Stimulated activated naive B cell treated with anti-CD40 and anti-IgM and Interleukin-4, amounts not matched to agents 10 μg/mL and 1 μg/mL and 100 μg/mL, for 72 hours (primary cell): ENCODE measurements around the gene SLC51B.

Source experiments
- ATAC-seq, 2 donors: fragments of 150-1000 bp; cut with Tn5 transposase; replicated peaks; 2 replicates each; pipeline ENCODE4 v1.10.0; 2021; ENCODE audit warnings: moderate library complexity in 1 of 2
- DNase-seq: peaks from one replicate; pipeline ENCODE4 v3.0.0; 2021
- H3K27ac Mint-ChIP-seq: one replicate; pipeline ENCODE4 v1.8.0; 2022; ENCODE audit warnings: mild to moderate bottlenecking, mixed read lengths
- H3K27me3 Mint-ChIP-seq, 2 donors: one replicate each; pipeline ENCODE4 v1.8.0; 2022; ENCODE audit warnings: mixed read lengths in 2 of 2
- H3K36me3 Mint-ChIP-seq, 2 donors: one replicate each; pipeline ENCODE4 v1.8.0; 2022; ENCODE audit warnings: mixed read lengths in 2 of 2, mild to moderate bottlenecking in 1 of 2
- H3K4me1 Mint-ChIP-seq, 2 donors: one replicate each; pipeline ENCODE4 v1.8.0; 2022; ENCODE audit warnings: mixed read lengths in 2 of 2, mild to moderate bottlenecking in 1 of 2
- H3K4me3 Mint-ChIP-seq, 2 donors: one replicate each; pipeline ENCODE4 v1.8.0; 2022; ENCODE audit warnings: mild to moderate bottlenecking in 2 of 2, mixed read lengths in 2 of 2, moderate library complexity in 1 of 2
- H3K9me3 Mint-ChIP-seq, 2 donors: one replicate each; pipeline ENCODE4 v1.8.0; 2022; ENCODE audit warnings: mixed read lengths in 2 of 2, mild to moderate bottlenecking in 1 of 2

Gene SLC51B

DNA sequence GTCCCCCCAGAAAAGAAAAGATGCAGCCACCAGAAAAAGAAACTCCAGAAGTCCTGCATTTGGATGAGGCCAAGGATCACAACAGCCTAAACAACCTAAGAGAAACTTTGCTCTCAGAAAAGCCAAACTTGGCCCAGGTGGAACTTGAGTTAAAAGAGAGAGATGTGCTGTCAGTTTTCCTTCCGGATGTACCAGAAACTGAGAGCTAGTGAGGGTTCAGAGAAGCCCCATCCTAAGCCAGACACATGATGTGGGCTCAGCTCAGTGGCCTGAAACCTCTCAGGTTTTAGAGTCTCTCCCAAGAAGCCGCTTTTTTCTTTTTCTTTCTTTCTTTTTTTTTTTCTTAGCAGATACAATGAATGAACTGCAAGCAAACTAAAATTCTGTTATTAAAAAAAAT lies 7.8 kb downstream of the SLC51B start:
- peaks cover 0 to 8% of the 10 kb centered on the region in 2 donors for H3K27me3 Mint-ChIP-seq
- no peak overlapping the region for H3K4me3 Mint-ChIP-seq
- ATAC-seq = no peak
- H3K27ac Mint-ChIP-seq = no peak overlapping the region
- H3K9me3 Mint-ChIP-seq = no peaks in the 10 kb centered on the region
- DNase-seq = no peak
- no peaks in the 10 kb centered on the region for H3K36me3 Mint-ChIP-seq
- H3K4me1 Mint-ChIP-seq = peaks cover 16 to 17% of the 10 kb centered on the region in 2 donors

DNA sequence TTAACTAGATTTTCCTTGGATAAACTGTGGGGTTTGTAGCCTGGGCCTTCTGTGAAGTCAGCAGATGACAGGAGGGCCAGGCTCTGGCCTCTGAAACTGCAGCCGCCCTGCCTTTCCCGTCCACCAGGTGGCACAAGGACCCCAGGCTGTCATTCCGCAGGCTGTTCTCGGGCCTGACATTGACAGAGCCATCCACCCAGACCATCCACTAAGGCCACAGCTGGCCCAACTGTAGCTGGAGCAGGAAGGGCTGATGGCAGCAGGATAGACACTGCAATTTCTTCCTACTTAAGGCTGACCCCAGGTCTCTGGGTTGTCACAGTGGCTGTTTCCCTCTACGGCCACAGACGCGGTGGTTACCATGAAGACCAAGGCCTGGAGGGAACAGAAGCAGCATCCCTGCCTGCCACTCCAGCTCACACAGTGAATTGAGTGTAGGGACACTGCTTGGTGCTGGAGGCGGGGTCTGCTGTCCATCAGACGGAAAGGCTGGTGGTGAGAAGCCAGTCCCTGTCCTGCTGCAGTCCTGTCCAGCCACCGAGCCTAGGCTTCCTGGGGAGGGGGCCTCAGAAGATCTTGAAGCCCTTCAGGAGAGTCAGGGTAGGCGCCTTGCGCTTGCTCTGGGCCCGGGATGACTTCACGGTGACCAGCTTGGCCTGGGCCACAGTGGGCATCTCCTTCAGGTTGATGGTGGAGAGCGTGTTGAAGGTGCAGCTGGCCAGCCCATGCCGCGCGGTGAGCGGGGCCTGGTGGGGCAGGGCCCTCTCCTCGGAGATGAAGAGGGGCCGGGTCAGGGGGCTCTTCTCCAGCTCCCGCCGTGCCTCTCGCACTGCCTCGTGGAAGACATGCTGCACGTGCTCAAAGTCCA lies 9.4 kb downstream of the SLC51B start:
- Mint-ChIP-seq H3K9me3 (no peaks in the 10 kb centered on the region), H3K4me3 (no peak overlapping the region), H3K4me1 (peaks cover 10 to 12% of the 10 kb centered on the region in 2 donors), H3K27me3 (peaks cover 0 to 8% of the 10 kb centered on the region in 2 donors), H3K36me3 (no peaks in the 10 kb centered on the region), H3K27ac (no peak overlapping the region)
- ATAC-seq (peak; percentile 73 to 77), DNase-seq (peak; percentile 49)

DNA sequence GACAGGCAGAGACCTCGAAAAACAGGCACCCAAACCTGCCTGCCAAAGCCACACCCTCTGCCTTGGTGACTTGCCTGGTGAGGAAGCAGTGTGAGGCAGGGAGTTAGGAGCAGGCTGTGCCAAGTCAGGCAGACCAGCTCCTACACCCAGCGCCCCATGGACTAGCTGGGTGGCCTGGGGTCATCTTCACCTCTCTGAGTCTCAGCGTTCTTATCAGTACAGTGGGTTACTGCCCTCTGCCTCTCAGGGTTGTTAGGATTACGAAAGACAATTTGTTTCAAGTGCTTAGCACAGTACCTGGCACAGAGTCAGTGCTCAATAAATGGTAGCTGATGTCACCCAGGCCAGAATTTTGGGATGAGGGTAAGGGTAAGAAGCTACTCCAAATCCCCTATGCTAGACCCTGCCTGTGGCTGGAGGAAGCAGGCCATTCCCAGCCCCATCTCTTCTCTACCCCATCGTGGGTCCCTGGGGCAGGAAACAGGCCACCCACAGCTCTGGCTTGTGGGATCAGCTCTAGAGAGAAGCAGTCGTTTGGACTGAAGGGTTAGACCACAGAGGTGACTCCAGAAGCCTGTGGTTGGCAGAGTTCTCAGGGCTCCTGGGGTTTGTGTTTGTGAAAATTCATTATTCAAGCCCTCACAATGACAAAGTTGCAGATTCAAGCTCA lies 10.1 kb downstream of the SLC51B start:
- Mint-ChIP-seq H3K36me3 (no peaks in the 10 kb centered on the region), H3K27ac (no peak overlapping the region), H3K27me3 (peaks cover 0 to 8% of the 10 kb centered on the region in 2 donors), H3K9me3 (no peaks in the 10 kb centered on the region), H3K4me3 (no peak overlapping the region), H3K4me1 (peaks cover 2 to 5% of the 10 kb centered on the region in 2 donors)
- ATAC-seq = no peak
- DNase-seq = no peak

DNA sequence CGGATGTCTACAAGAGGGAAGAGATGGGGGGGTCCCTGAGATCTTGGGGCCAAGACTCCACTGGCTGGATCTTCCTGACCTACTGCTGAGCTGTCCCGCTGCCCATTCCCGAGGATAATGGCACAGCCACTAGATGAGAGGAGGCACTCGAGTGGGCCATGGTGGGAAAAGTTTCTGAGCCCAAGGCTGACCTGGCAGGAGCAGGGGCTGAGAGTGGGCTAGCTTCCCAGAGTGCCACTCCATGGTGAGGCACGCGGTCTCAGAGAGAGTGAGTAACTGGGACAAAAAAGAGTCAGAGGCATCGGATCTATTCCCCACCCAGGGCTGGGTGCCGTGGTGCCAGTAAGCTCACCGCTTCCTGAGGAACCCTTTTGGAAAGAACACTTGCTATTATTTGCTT lies 10.9 kb downstream of the SLC51B start:
- Mint-ChIP-seq H3K36me3 (no peaks in the 10 kb centered on the region), H3K4me1 (peaks cover 0 to 2% of the 10 kb centered on the region in 2 donors), H3K27ac (no peak overlapping the region), H3K27me3 (peaks cover 0 to 6% of the 10 kb centered on the region in 2 donors), H3K9me3 (no peaks in the 10 kb centered on the region), H3K4me3 (no peak overlapping the region)
- no peak for DNase-seq
- no peak for ATAC-seq

DNA sequence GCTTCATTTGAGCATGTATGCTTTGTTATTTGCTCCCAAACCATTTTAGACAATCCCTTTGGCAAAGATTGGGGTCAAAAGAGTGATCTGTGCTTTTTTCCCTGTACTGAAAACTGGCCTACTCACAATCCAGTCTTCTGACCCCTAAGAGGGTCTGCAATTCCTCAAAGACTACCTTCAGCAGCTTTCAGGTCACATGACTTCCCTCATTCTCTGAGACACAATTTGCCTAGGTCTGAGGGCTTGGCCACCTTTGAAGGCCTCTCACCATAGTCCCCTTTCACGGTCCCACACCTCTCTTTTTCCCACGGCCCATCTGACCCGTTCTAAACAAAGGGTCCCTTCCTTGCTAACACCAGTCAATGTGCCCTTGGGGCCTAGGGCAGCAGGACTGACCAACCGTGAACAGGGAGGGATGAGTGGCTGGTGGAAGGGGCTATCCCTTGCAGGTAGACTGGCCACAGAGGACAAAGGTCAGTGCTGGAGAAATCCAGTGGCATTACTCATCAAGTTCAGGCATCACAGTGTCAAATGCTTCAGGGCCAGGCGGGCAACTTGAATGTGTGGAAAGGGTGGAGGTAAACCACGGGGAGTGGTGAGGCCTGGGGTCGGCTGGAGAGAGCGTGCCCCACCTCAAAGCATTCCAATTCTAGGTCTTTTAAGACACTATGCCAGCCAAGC lies 11.8 kb downstream of the SLC51B start:
- no peak for DNase-seq
- peaks cover 0 to 5% of the 10 kb centered on the region in 2 donors for H3K27me3 Mint-ChIP-seq
- ATAC-seq = no peak
- no peak overlapping the region for H3K4me3 Mint-ChIP-seq
- no peak overlapping the region for H3K27ac Mint-ChIP-seq
- H3K36me3 Mint-ChIP-seq = no peaks in the 10 kb centered on the region
- H3K9me3 Mint-ChIP-seq = no peaks in the 10 kb centered on the region
- no peaks in the 10 kb centered on the region for H3K4me1 Mint-ChIP-seq

DNA sequence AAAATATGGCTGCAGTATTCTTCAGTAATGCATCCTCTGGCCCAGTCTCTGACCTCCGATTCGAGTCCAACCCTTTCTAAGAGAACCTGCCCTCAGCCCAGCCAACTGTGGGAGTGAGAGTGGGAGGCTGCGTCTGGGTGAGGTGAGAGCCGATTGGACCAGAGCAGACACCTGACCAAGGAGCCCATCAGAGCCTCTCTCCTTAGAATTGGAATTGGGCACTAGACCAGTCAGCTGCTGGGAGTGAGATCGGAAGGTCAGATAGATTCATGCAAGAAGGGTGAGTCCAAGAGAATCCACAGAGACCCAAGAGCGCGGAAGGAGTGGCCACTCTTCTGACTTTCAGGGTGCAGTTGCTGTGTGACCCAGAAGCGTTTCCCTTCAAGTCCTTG lies 12.4 kb downstream of the SLC51B start:
- H3K9me3 Mint-ChIP-seq = no peaks in the 10 kb centered on the region
- H3K36me3 Mint-ChIP-seq = no peaks in the 10 kb centered on the region
- no peak overlapping the region for H3K4me3 Mint-ChIP-seq
- peaks cover 0 to 5% of the 10 kb centered on the region in 2 donors for H3K27me3 Mint-ChIP-seq
- DNase-seq (no peak), ATAC-seq (no peak)
- no peaks in the 10 kb centered on the region for H3K4me1 Mint-ChIP-seq
- no peak overlapping the region for H3K27ac Mint-ChIP-seq

DNA sequence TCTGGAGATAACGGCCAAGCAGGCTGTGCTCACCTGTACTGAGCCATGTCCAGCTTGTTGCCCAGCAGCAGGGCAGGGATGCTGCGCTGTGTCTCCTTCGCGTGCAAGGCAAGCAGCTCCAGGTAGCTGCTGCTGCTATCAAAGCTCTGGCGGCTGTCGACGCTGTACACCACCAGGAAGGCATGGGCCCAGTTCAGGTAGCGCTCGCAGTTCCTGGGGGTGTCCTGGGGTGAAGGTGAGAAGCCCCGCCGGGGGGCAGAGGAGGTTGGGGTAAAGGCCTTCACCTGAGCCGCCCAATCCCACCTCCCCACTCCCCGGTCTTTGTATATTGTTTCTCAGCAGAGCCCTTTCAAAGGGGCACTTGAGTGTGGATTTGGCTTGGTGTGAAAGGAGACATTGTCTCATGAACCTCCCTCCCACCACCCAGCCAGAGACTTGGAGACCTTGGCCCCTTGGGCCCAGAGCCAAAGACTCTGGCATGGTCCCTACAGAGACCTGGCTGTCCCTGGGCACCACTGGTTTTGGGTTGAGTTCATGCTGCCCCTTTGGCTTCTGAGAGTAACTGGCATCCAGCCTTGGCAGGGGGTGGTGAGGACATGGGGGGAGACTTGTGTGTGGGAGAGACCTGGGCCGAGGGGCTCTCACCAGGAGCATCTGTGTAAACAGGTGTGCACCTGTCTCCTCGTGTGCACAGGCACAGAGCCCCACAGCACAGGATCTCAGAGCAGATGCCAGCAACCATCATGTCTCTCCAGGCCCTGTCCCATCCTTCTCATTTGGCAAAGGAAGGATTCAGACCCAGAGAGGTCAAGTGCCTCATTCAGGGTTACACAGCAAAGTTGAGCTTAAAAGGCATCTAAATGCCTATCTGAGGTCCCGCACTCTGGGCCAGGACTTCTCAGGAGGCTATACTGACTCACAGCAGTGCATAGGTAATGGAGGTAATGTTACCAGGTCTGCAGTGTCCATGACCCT lies 13.5 kb downstream of the SLC51B start:
- no peak for ATAC-seq
- Mint-ChIP-seq H3K9me3 (no peaks in the 10 kb centered on the region), H3K36me3 (no peaks in the 10 kb centered on the region), H3K27ac (no peak overlapping the region), H3K4me1 (no peaks in the 10 kb centered on the region), H3K27me3 (peaks cover 6 to 8% of the 10 kb centered on the region in 2 donors), H3K4me3 (no peak overlapping the region)
- DNase-seq = no peak

DNA sequence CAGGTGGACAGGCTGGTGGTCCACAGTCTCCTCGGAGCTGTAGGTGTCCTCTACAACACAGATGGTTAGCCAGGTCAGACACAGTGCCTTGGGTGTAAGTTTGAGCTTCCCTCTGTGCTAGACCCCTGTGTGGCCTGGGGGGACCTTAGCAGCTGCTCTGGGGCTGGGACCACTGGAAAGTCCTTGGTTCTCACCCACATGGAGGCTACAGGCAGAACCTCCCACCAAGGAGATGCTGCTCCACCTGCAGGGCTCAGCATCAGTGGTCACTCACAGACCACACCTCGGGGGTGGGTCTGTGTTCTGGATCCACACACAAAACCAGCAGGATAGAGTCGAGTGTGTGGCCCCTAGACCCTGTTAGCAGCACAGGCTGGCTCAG lies 14.2 kb downstream of the SLC51B start:
- Mint-ChIP-seq H3K4me1 (no peaks in the 10 kb centered on the region), H3K9me3 (no peaks in the 10 kb centered on the region), H3K36me3 (no peaks in the 10 kb centered on the region), H3K27me3 (peaks cover 6 to 8% of the 10 kb centered on the region in 2 donors), H3K27ac (no peak overlapping the region), H3K4me3 (no peak overlapping the region)
- ATAC-seq (no peak), DNase-seq (no peak)

DNA sequence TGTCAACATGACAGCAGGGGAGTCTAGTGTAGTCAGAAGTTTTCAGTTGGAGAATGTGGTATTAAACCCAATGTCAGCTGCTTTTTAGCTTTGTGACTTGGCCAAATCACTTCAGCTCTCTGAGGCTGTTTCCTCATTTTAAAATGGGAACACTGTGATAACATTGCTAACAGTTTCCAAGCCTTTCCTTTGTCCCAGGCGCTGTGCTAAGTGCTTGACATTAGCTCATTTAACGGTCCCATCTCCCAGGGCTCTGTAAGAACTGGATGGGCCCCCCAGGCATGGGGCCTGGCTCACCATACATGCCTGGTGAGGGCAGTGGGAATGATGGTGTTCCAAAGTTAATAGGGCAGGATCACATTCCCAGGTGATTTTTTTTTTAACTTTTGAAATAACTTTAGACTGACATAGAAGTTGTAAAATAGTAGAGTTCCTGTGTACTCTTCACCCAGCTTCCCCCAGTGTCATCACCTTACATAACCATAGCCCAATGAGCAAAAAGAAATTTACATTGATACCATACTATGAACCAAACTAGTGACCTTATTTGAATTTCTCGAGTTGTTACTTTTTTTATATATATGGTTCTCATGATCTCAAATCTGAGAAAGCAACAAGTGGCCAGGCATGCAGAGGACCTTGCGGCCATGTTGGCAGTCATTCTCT lies 14.9 kb downstream of the SLC51B start:
- H3K27me3 Mint-ChIP-seq = peaks cover 8% of the 10 kb centered on the region in 2 donors
- H3K9me3 Mint-ChIP-seq = no peaks in the 10 kb centered on the region
- DNase-seq = no peak
- no peaks in the 10 kb centered on the region for H3K4me1 Mint-ChIP-seq
- H3K36me3 Mint-ChIP-seq = no peaks in the 10 kb centered on the region
- no peak overlapping the region for H3K27ac Mint-ChIP-seq
- no peak for ATAC-seq
- H3K4me3 Mint-ChIP-seq = no peak overlapping the region

DNA sequence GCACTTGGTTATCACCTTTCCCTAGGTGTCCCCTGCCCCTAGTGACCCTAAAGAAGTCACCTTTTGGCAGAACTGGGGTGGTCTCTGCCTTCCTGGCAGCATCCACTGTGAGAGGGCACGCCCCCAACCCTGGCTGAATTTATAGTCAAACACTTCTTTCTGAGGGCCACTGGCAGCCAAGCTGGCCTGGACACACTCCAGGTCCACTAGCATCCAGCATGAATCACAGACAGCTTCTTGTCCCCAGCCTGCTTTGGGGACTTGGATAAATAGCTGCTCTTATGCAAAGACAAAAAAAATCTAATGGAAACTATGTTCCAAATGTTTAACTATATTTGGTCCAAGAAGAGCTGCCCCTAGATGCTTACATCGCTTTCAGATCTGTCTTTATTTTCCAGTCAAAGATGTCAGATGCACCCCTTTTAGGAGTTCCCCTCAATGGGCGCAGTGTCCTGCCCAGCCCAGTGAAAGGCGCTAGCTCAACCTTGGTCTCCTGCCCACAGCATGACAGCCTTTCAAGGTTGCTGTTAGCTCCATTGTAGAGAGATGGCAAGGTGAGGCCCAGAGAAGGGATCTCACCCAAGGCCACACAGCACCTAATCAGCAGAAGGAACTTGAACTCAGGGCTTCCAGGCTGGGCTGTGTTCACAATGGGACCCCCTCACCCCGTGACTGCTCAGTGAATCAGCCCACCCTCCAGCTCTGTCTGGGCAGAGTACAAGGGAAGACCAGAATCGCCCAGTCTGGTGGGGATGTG lies 15.6 kb downstream of the SLC51B start:
- H3K27ac Mint-ChIP-seq = no peak overlapping the region
- H3K27me3 Mint-ChIP-seq = peaks cover 10 to 15% of the 10 kb centered on the region in 2 donors
- no peak for DNase-seq
- H3K36me3 Mint-ChIP-seq = no peaks in the 10 kb centered on the region
- no peaks in the 10 kb centered on the region for H3K9me3 Mint-ChIP-seq
- ATAC-seq = no peak
- H3K4me1 Mint-ChIP-seq = peaks cover 0 to 3% of the 10 kb centered on the region in 2 donors
- H3K4me3 Mint-ChIP-seq = no peak overlapping the region

DNA sequence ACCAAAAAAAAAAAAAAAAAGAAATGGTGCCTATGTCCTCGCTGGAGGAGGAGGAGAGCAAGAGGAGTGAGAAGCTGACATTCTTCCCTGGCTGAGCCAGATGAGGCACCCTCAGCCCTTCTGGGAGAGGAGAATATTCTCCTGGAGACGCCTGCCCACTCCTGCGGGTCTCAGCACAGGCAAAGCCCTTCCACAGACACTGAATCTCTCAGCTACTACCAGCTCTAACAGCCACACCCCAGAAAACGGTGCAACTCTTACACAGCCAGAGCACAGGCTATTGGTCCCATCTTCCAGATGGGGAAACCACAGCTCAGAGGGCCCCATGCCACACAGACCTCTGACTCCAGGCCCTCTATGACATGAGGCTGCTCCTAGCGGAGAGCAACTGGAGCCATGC lies 16.9 kb downstream of the SLC51B start:
- Mint-ChIP-seq H3K9me3 (no peaks in the 10 kb centered on the region), H3K36me3 (no peaks in the 10 kb centered on the region)
- ATAC-seq = no peak

DNA sequence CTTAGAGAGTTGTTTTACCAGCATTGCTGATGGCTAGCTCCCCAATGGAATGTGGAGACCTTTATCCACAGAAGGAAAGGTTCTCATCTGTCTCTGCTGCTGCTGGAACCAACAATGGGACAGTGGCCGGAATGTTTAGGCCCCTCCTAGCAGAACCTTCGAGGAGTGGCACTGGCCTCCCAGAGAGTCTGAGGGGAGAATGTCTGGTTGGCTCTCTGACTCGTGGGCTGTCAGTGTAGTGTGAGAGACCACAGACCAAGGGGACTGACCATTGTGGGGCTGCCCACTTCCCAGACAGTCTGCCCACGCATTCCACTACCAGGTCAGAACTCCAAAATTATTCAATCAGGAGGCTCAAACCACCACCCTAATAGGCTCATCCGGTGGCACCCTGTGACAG lies 17.5 kb downstream of the SLC51B start:
- DNase-seq (no peak), ATAC-seq (no peak)
- Mint-ChIP-seq H3K4me3 (no peak overlapping the region), H3K27me3 (peaks cover 18 to 28% of the 10 kb centered on the region in 2 donors), H3K9me3 (no peaks in the 10 kb centered on the region), H3K27ac (no peak overlapping the region), H3K36me3 (no peaks in the 10 kb centered on the region), H3K4me1 (peaks cover 3 to 11% of the 10 kb centered on the region in 2 donors)

More for the DNA sequence above, 16.9 kb downstream of the SLC51B start:
- H3K27ac Mint-ChIP-seq = no peak overlapping the region
- peaks cover under 1 to 7% of the 10 kb centered on the region in 2 donors for H3K4me1 Mint-ChIP-seq
- no peak overlapping the region for H3K4me3 Mint-ChIP-seq
- H3K27me3 Mint-ChIP-seq = peaks cover 18 to 23% of the 10 kb centered on the region in 2 donors
- DNase-seq = no peak
